HepG2 (cell line): ENCODE data around the gene EMC1. TPM values are rescaled to one million over a fixed set of nuclear protein-coding genes. Genes with fewer than 3 reads are reported as not detected.
A peak's percentile ranks its signal among the peaks of the same experiment; 100 is the strongest.

Experiments used
- ARID5B ChIP-seq: IDR thresholded peaks from 2 replicates; pipeline ENCODE4 v1.4.0; 2020; ENCODE audit warnings: mild to moderate bottlenecking, missing genetic modification reagents
- BATF2 ChIP-seq: sonication (generic); formaldehyde crosslinking; IDR thresholded peaks from 2 replicates; pipeline ENCODE4 v1.8.0; 2022; ENCODE audit warnings: mild to moderate bottlenecking, missing genetic modification reagents, moderate library complexity
- CAMTA2 ChIP-seq: sonication (generic); formaldehyde crosslinking; IDR thresholded peaks from 2 replicates; pipeline ENCODE4 v1.4.0; 2020; ENCODE audit warnings: mild to moderate bottlenecking, missing genetic modification reagents, borderline replicate concordance
- EP300 ChIP-seq, 3 experiments: sonication (generic) in 1 of 3; formaldehyde crosslinking in 1 of 3; IDR thresholded peaks; 2 replicates each; pipeline versions ENCODE4 v1.5.1 to v1.6.1; 2011 to 2020; ENCODE audit warnings: low read depth in 2 of 3, low read length in 2 of 3, borderline replicate concordance in 1 of 3, improper control_type of control experiment in 1 of 3, mild to moderate bottlenecking in 1 of 3, missing genetic modification reagents in 1 of 3, moderate library complexity in 1 of 3
- HNF4A ChIP-seq: sonication (generic); formaldehyde crosslinking; IDR thresholded peaks from 2 replicates; pipeline ENCODE4 v1.4.0; 2020; ENCODE audit warnings: missing genetic modification reagents
- KMT2A ChIP-seq: sonication (generic); formaldehyde crosslinking; IDR thresholded peaks from 2 replicates; pipeline ENCODE4 v1.4.0; 2020; ENCODE audit warnings: missing genetic modification reagents
- NFAT5 ChIP-seq: sonication (generic); formaldehyde crosslinking; IDR thresholded peaks from 2 replicates; pipeline ENCODE4 v1.4.0; 2020; ENCODE audit warnings: missing genetic modification reagents
- NFYB ChIP-seq: sonication (generic); formaldehyde crosslinking; IDR thresholded peaks from 2 replicates; pipeline ENCODE4 v1.4.0; 2020; ENCODE audit warnings: missing genetic modification reagents
- SNRNP70 ChIP-seq: fragments of 200-400 bp; formaldehyde crosslinking; IDR thresholded peaks from 2 replicates; pipeline ENCODE4 v1.6.1; 2017; ENCODE audit warnings: mild to moderate bottlenecking, low read depth, low read length, moderate library complexity
- SOX6 ChIP-seq, 2 experiments: fragments of 450-650 bp in 1 of 2; sonication (generic) in 1 of 2; formaldehyde crosslinking in 1 of 2; IDR thresholded peaks; 2 replicates each; pipeline versions ENCODE4 v1.4.0 to v1.6.1; 2017 to 2020; ENCODE audit warnings: antibody characterized with exemption in 1 of 2, mild to moderate bottlenecking in 1 of 2, missing genetic modification reagents in 1 of 2
- TBP ChIP-seq: sonication (generic); formaldehyde crosslinking; IDR thresholded peaks from 2 replicates; pipeline ENCODE4 v1.5.0; 2020; ENCODE audit warnings: missing genetic modification reagents
- TFE3 ChIP-seq: IDR thresholded peaks from 2 replicates; pipeline ENCODE4 v1.6.1; 2016
- TP53 ChIP-seq: sonication (generic); formaldehyde crosslinking; conservative IDR thresholded peaks from 2 replicates; pipeline ENCODE4 v1.4.0; 2020; ENCODE audit warnings: missing genetic modification reagents
- ZNF207 ChIP-seq: fragments of 450-650 bp; IDR thresholded peaks from 2 replicates; pipeline ENCODE4 v1.6.1; 2016; ENCODE audit warnings: antibody characterized with exemption, borderline replicate concordance
- ZNF296 ChIP-seq: sonication (generic); formaldehyde crosslinking; conservative IDR thresholded peaks from 2 replicates; pipeline ENCODE4 v1.5.0; 2020; ENCODE audit warnings: mild to moderate bottlenecking, missing genetic modification reagents
- ZNF354B ChIP-seq: sonication (generic); formaldehyde crosslinking; IDR thresholded peaks from 2 replicates; pipeline ENCODE4 v1.8.0; 2022; ENCODE audit warnings: mild to moderate bottlenecking, missing genetic modification reagents
- ZNF572 ChIP-seq: sonication (generic); formaldehyde crosslinking; IDR thresholded peaks from 2 replicates; pipeline ENCODE4 v1.5.1; 2020; ENCODE audit warnings: mild to moderate bottlenecking, missing genetic modification reagents
- ZNF670 ChIP-seq: sonication (generic); formaldehyde crosslinking; IDR thresholded peaks from 2 replicates; pipeline ENCODE4 v1.8.0; 2022; ENCODE audit warnings: mild to moderate bottlenecking, missing genetic modification reagents, borderline replicate concordance
- ZNF761 ChIP-seq: sonication (generic); formaldehyde crosslinking; conservative IDR thresholded peaks from 2 replicates; pipeline ENCODE4 v1.4.0; 2020; ENCODE audit warnings: mild to moderate bottlenecking, missing genetic modification reagents
- ZNF792 ChIP-seq: IDR thresholded peaks from 2 replicates; pipeline ENCODE4 v1.6.1; 2016
- polyA plus RNA-seq, 8 experiments: library from polyadenylated mRNA; depleted of rRNA in 3 of 8; stranded (reverse) in 7 of 8; unstranded in 1 of 8; fragments of >200 nt; fragmentation: Illumina TruSeq in 4 of 8; extraction: Trizol in 4 of 8; gene quantifications; 2 replicates each; pipeline versions ENCODE4 v1.2.1 to v1.2.3, GENCODE V29; 2011 to 2016; ENCODE audit warnings: low read depth in 4 of 8, missing spikeins in 1 of 8, mixed read lengths in 1 of 8; ENCODE audit not compliant: insufficient read depth in 1 of 8
- total RNA-seq, 5 experiments: library from RNA; depleted of rRNA; stranded (reverse); fragments of >200 nt; fragmentation: Illumina TruSeq; extraction: Trizol; gene quantifications; 2 replicates each; pipeline ENCODE4 v1.2.3, GENCODE V29; 2016; ENCODE audit warnings: low read depth in 1 of 5

Gene EMC1
- total and polyA plus RNA-seq, 2 of the 13 experiments (the other 11 are each of a cell fraction or from before 2014, with no cell fraction given), result 38.0 to 61.3 TPM

GRCh38 chr1:19202396-19202795 is 48.9 kb downstream of the EMC1 start (continued):
- TF ChIP-seq NFAT5 (no peak), ZNF572 (CRISPR knock-in tag) (no peak), TFE3 (CRISPR knock-in tag) (peak; percentile 88), ZNF761 (no peak), SOX6 (IDR thresholded peaks at IDR 0.05) (no peak), SOX6 (CRISPR knock-in tag; IDR thresholded peaks at IDR 0.05) (peak; percentile 20; the same call in 1 of the 2 replicates), TBP (no peak), ARID5B (CRISPR knock-in tag) (0 out of 2 replicates have a peak, but pooled peaks have one; percentile 11), NFYB (CRISPR knock-in tag) (no peak), ZNF354B (CRISPR knock-in tag) (no peak), ZNF670 (CRISPR knock-in tag) (no peak), EP300 (IDR thresholded peaks at IDR 0.05; ENCODE audit: low read depth in 2 of 2, low read length in 2 of 2) (0 out of 4 replicates have a peak, but pooled peaks of 1 of the 2 experiments have one; percentile 12), EP300 (CRISPR knock-in tag; IDR thresholded peaks at IDR 0.05; ENCODE audit: borderline replicate concordance) (no peak), ZNF296 (CRISPR knock-in tag) (no peak), SNRNP70 (no peak), ZNF207 (no peak), BATF2 (CRISPR knock-in tag) (no peak), KMT2A (CRISPR knock-in tag) (no peak), CAMTA2 (CRISPR knock-in tag) (no peak), ZNF792 (CRISPR knock-in tag) (no peak), HNF4A (CRISPR knock-in tag) (peak; percentile 69), TP53 (CRISPR knock-in tag) (no peak)
